Kidney (tissue), 14 donors: ENCODE measurements around the gene NAV1. TPM values are rescaled to one million over a fixed set of nuclear protein-coding genes. Genes with fewer than 3 reads are reported as not detected.
A peak's percentile ranks its signal among the peaks of the same experiment; 100 is the strongest.

Experiments used
- DNase-seq, 5 donors: peaks; one replicate each; pipeline ENCODE4 v3.0.0-alpha.2; 2013 to 2020
- FAIRE-seq: peaks from 2 replicates; lab custom pipeline; 2012; peaks lifted over from hg19 to GRCh38; lab: Jason Lieb, UNC
- H3K27ac ChIP-seq, 2 donors: one replicate each; pipeline ENCODE4 v1.7.0; 2013; ENCODE audit warnings: low read depth in 2 of 2, low read length in 2 of 2, inconsistent platforms in 1 of 2
- H3K27me3 ChIP-seq: one replicate; pipeline ENCODE4 v1.7.1; 2013; ENCODE audit warnings: low read length, inconsistent platforms; ENCODE audit not compliant: control insufficient read depth, insufficient read depth
- H3K36me3 ChIP-seq, 3 donors: one replicate each; pipeline versions ENCODE4 v1.7.0 to v1.7.1; 2013; ENCODE audit warnings: low read length in 3 of 3, control low read depth in 1 of 3, inconsistent platforms in 1 of 3; ENCODE audit not compliant: insufficient read depth in 3 of 3, control insufficient read depth in 2 of 3
- H3K4me1 ChIP-seq, 3 donors: one replicate each; pipeline versions ENCODE4 v1.7.0 to v1.7.1; 2013; ENCODE audit warnings: low read length in 3 of 3, inconsistent platforms in 1 of 3, low read depth in 1 of 3; ENCODE audit not compliant: control insufficient read depth in 2 of 3, insufficient read depth in 2 of 3
- H3K4me3 ChIP-seq, 3 donors: one replicate each; pipeline versions ENCODE4 v1.7.0 to v1.8.1; 2013; ENCODE audit warnings: low read length in 3 of 3, control low read depth in 1 of 3, inconsistent platforms in 1 of 3
- H3K9ac ChIP-seq, 3 donors: one replicate each; pipeline versions ENCODE4 v1.7.0 to v1.7.1; 2013; ENCODE audit warnings: low read length in 3 of 3, control low read depth in 1 of 3, inconsistent platforms in 1 of 3
- H3K9me3 ChIP-seq, 3 donors: one replicate each; pipeline versions ENCODE4 v1.7.0 to v1.7.1; 2013; ENCODE audit warnings: low read length in 3 of 3, control low read depth in 1 of 3, inconsistent platforms in 1 of 3; ENCODE audit not compliant: control insufficient read depth in 2 of 3, insufficient read depth in 1 of 3
- intact Hi-C: fragments of 100-400 bp; cut with DNase I; formaldehyde crosslinking; loops from one replicate; pipeline ENCODE4 v1.11.1; 2022
- polyA plus RNA-seq: library from polyadenylated mRNA; stranded (reverse); fragments of 350-450 nt; fragmentation: Illumina TruSeq; extraction: RNeasy Lipid Tissue Mini Kit (QIAGEN cat#74804); gene quantifications from one replicate; pipeline ENCODE4 v1.2.3, GENCODE V29; 2014; ENCODE audit warnings: low read depth, low replicate concordance; ENCODE audit not compliant: insufficient read depth
- total RNA-seq: library from RNA; stranded (reverse); fragmentation: NEBNext Ultra II Directional; extraction: Animal tissue kit (Norgen Biotek cat#: 25700); gene quantifications from one replicate; pipeline ENCODE4 v1.2.1, GENCODE V29; 2021
- TF ChIP-seq, protein P1 (sequence below): IDR thresholded peaks from 3 replicates; pipeline ENCODE4 v1.5.1; 2012; ENCODE audit warnings: mild to moderate bottlenecking, moderate library complexity, borderline replicate concordance; ENCODE audit not compliant: insufficient read depth; ENCODE audit errors: extremely low read depth
- donor health status: control.
- donor health status: control.
- donor health status: control.
- donor health status: control.
- donor health status: control.
- donor health status: DM: yes; HTN: yes; CAD: no.
- donor health status: Normal renal cell carcinoma (clear cell type).

Gene NAV1
- total and polyA plus RNA-seq, 2 donors from 2014 or later: 1.7 to 23.0 TPM

DNA sequence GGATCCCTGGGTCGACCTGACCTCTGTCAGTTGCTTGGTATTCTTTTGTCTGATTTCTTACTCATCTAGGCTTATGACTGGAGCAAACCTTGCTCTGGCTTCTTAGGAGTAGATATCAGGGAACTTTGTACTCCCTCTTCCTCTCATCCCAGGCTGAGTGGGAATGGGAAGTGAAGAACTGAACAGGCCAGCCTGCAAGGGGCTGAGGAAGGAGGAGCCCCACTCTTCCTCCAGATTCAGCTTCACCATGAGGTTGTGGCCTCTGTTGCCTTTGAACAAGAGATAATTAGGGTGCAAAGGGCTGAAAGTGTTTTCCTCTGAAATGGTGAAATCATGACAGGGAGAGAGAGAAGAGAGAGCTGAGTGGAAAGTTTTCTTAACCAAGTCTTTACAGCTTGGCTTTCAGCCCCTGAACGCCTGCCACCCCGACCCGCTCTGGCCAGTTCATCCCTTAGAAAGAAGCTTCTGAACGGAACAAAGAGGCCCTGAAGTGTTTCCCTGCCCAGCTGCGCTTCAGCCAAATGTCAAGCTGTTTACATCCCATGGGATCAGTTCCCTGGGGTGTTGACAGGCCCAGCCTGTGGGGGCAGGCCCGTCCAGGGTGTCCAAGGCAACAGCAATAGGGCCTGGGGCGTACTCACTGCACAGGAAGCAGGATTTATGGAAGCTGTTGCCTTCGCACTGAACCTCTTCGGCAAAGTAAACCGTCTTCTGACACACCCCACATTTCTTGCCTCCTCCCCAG lies 43.2 kb upstream of the NAV1 start:
- no peak for FAIRE-seq
- peaks cover 13 to 41% (median 17%) of the 10 kb centered on the region in 3 donors for H3K4me1 ChIP-seq

DNA sequence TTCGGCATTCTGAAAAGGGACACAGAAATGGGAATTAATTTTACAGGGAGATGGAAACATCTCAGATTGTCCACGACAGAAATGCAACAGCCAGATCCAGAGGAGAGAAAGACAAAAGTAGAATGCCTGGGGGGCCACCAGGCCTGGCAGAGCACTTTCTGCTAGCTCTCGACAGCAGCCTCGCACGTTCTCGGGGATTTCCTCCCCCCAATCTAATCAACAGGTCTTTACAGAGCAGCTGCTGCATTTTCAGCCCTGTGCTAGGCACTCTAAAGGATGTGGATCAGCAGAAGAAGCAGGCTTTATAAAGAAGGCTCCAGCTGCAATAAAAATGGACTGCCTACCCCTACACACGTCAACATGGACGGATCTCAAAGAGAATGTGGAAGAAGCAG lies 42.6 kb upstream of the NAV1 start:
- no peak for FAIRE-seq
- Histone ChIP-seq H3K27ac (peak overlapping the region; percentile 43 to 56), H3K4me3 (no peak overlapping the region), H3K9me3 (no peaks in the 10 kb centered on the region), H3K27me3 (no peaks in the 10 kb centered on the region), H3K36me3 (peaks cover 0 to 11% (median 4%) of the 10 kb centered on the region in 3 donors), H3K4me1 (peaks cover 16 to 43% (median 21%) of the 10 kb centered on the region in 3 donors), H3K9ac (no peak overlapping the region)
- TF ChIP-seq, protein P1, sequence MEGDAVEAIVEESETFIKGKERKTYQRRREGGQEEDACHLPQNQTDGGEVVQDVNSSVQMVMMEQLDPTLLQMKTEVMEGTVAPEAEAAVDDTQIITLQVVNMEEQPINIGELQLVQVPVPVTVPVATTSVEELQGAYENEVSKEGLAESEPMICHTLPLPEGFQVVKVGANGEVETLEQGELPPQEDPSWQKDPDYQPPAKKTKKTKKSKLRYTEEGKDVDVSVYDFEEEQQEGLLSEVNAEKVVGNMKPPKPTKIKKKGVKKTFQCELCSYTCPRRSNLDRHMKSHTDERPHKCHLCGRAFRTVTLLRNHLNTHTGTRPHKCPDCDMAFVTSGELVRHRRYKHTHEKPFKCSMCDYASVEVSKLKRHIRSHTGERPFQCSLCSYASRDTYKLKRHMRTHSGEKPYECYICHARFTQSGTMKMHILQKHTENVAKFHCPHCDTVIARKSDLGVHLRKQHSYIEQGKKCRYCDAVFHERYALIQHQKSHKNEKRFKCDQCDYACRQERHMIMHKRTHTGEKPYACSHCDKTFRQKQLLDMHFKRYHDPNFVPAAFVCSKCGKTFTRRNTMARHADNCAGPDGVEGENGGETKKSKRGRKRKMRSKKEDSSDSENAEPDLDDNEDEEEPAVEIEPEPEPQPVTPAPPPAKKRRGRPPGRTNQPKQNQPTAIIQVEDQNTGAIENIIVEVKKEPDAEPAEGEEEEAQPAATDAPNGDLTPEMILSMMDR: no peak
- no peak for DNase-seq
- intact Hi-C loops: no loop called here

More for the DNA sequence above, 43.2 kb upstream of the NAV1 start:
- no peaks in the 10 kb centered on the region for H3K9me3 ChIP-seq
- intact Hi-C loops: no loop called here
- peaks cover 0 to 11% (median 4%) of the 10 kb centered on the region in 3 donors for H3K36me3 ChIP-seq
- H3K9ac ChIP-seq: no peak overlapping the region
- H3K27me3 ChIP-seq: no peaks in the 10 kb centered on the region
- peak; percentile 86 to 95 (median 90) for DNase-seq
- H3K27ac ChIP-seq: peak overlapping the region; percentile 43 to 56
- no peak overlapping the region for H3K4me3 ChIP-seq
- TF ChIP-seq, protein P1: no peak

DNA sequence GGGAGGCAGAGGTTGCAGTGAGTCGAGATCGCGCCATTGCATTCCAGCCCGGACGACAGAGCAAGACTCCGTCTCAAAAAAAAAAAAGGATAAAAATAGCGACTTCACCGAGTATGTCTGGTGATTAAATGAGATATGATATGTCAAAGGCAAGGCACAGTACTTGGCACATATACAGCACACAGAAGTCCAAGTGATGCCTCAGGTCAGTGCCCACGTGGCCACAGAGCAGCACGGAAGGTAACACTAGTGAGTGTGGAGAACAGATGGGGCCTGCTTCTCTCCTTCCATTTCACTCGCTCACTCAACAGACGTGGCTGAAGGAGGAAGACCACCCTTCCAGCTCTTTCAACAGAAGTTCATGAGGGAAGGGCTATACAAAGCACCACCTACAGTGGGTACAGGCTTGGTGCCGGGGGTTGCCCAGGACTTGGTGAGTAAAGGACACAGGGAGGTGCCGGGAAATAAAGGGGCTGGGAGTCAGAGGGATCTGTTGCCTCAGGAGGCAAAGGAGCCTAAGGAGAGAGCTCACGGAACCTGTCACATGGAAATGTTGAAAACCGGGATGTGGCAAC lies 40.9 kb upstream of the NAV1 start:
- intact Hi-C loops: no loop called here
- H3K4me1 ChIP-seq: peaks cover 17 to 49% (median 26%) of the 10 kb centered on the region in 3 donors

More for the DNA sequence above, 40.9 kb upstream of the NAV1 start:
- Histone ChIP-seq H3K27me3 (no peaks in the 10 kb centered on the region), H3K9me3 (no peaks in the 10 kb centered on the region), H3K36me3 (peaks cover 0 to 11% (median 4%) of the 10 kb centered on the region in 3 donors), H3K4me3 (no peak overlapping the region), H3K27ac (no peak overlapping the region), H3K9ac (no peak overlapping the region)
- DNase-seq: no peak
- TF ChIP-seq, protein P1: no peak
- FAIRE-seq: no peak
